ENCODE results near the gene CNTFR. TPM values are rescaled to one million over a fixed set of nuclear protein-coding genes. Genes with fewer than 3 reads are reported as not detected.

CNTFR gene
- total and polyA plus RNA-seq, 10 of the 15 experiments (the other 5 are each of a cell fraction or from before 2014, with no cell fraction given) = not detected

DNA sequence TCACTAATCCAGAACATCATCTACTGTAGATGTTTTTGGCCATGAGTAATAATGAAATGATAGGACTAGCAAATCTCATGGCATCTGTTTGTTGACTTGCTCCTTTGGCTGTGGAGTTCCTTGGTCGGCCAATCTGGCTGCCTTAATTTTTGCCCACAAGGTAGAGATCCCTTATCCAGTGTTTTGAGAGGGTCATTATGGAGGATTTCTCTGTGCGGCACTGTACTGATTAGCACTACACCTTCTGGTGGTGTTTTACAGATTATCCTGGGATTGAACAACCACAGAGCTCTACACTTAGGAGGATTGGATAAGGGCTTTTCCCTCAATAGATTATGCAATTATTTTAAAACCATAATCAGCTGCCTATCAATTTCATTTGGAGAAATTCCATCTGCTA is 63.5 kb downstream of the CNTFR start (continued):
- TF ChIP-seq CHD2 (IDR thresholded peaks at IDR 0.05; ENCODE audit: borderline replicate concordance, low read depth, low read length) (no peak), CBX5 (IDR thresholded peaks at IDR 0.05; ENCODE audit: low read depth) (no peak), KAT2A (conservative IDR thresholded peaks at IDR 0.05; ENCODE audit: control insufficient read depth, low read depth, low read length) (no peak), HCFC1 (IDR thresholded peaks at IDR 0.05; ENCODE audit: low read length) (no peak), CREM (IDR thresholded peaks at IDR 0.05; ENCODE audit: low read depth) (no peak)
- TF ChIP-seq, protein P1, sequence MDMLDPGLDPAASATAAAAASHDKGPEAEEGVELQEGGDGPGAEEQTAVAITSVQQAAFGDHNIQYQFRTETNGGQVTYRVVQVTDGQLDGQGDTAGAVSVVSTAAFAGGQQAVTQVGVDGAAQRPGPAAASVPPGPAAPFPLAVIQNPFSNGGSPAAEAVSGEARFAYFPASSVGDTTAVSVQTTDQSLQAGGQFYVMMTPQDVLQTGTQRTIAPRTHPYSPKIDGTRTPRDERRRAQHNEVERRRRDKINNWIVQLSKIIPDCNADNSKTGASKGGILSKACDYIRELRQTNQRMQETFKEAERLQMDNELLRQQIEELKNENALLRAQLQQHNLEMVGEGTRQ (IDR thresholded peaks at IDR 0.05; ENCODE audit: borderline replicate concordance, low read depth, low read length) = no peak

DNA sequence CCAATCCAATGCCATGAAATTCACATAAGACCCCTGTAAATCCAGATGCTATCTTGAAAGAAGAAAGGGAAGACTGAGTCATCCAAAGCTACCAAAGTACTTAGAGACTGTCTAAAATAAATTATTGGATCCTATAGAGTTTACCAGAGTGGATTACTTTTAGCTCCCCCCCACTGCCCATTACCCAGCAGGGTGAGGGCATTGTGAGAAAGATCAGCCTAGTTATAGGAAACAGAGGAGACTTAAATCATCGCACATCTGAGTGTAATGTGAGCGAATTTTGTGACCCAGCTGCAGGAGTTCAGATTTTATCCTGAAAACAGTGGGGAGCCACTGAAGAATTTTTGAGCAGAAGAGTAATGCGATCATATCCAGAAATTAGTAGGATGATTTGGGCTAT is 65.2 kb downstream of the CNTFR start:
- BruUV-seq (replicated peaks) = no TSS peak
- FAIRE-seq = no peak
- Histone ChIP-seq H4K20me1 (ENCODE audit: control insufficient read depth, insufficient read depth) (peaks cover 4% of the 10 kb centered on the region), H3K9ac (ENCODE audit: control insufficient read depth, insufficient read depth, low read length) (no peak overlapping the region), H3K4me1 (ENCODE audit: control insufficient read depth, insufficient read depth, low read length) (no peaks in the 10 kb centered on the region), H3K4me3 (no peak overlapping the region), H3K4me2 (ENCODE audit: control insufficient read depth, insufficient read depth) (no peak overlapping the region), H3K79me2 (ENCODE audit: control insufficient read depth, insufficient read depth, low read length) (no peaks in the 10 kb centered on the region), H3K36me3 (ENCODE audit: control insufficient read depth in 2 of 2, insufficient read depth in 2 of 2, low read length in 1 of 2) (no peaks in the 10 kb centered on the region), H3K27me3 (replicated peaks in 1 of 2; ENCODE audit: control insufficient read depth in 2 of 2, insufficient read depth in 2 of 2, low read length in 1 of 2) (peaks cover 9 to 11% of the 10 kb centered on the region in 2 experiments; a peak in 3 of 4 replicates), H3K27ac (ENCODE audit: control insufficient read depth, insufficient read depth) (no peak overlapping the region), H2AFZ (ENCODE audit: control insufficient read depth, low read depth, low read length) (no peak overlapping the region), H3K9me3 (replicated peaks; ENCODE audit: control insufficient read depth, insufficient read depth, low read length) (no peaks in the 10 kb centered on the region)
- ChIA-PET SMC1A (ENCODE audit: uncharacterized antibody, unreplicated experiment) (no interaction called here), POLR2A (no interaction called here), RAD21 (ENCODE audit: unreplicated experiment) (no interaction called here), CTCF (interaction anchor here (1.0 to 1.2 kb wide), 5 partner anchors 23 to 121 kb away, joined by 3 to 5 read pairs (median 4); no protein-coding TSS in a partner anchor)
- ATAC-seq = no peak
- in situ Hi-C loops (cut with MboI) (no loop called here), intact Hi-C loops (cut with micrococcal nuclease; ENCODE audit: unreplicated experiment) (no loop called here)
- no peak for DNase-seq (ENCODE audit: low read depth, low spot score)
- 74% methylated on average over 3 of the region's 3 CpGs for WGBS (ENCODE audit: insufficient coverage, insufficient replicate concordance, low lambda C conversion rate, missing lambda C conversion rate)
- TF ChIP-seq NFIC (IDR thresholded peaks at IDR 0.05; ENCODE audit: low read depth, low read length) (no peak), CEBPB (IDR thresholded peaks at IDR 0.05; ENCODE audit: borderline replicate concordance in 1 of 2, low read depth in 2 of 2, low read length in 2 of 2) (no peak), PAX8 (IDR thresholded peaks at IDR 0.05) (no peak), TCF12 (IDR thresholded peaks at IDR 0.05; ENCODE audit: low read depth, low read length) (no peak), SREBF2 (IDR thresholded peaks at IDR 0.05; ENCODE audit: low read length) (no peak), MEF2A (IDR thresholded peaks at IDR 0.05; ENCODE audit: insufficient read depth, low read depth, low read length) (no peak), HDGF (IDR thresholded peaks at IDR 0.05) (no peak), SIN3A (IDR thresholded peaks at IDR 0.05; ENCODE audit: low read depth, low read length) (no peak), NFYB (IDR thresholded peaks at IDR 0.05; ENCODE audit: insufficient read depth, low read depth, low read length) (no peak), SRF (IDR thresholded peaks at IDR 0.05; ENCODE audit: low read depth in 2 of 2, low read length in 2 of 2) (no peak), TAF1 (IDR thresholded peaks at IDR 0.05; ENCODE audit: borderline replicate concordance, low read depth, low read length) (no peak), YY1 (IDR thresholded peaks at IDR 0.05; ENCODE audit: low read depth, low read length) (no peak), TARDBP (IDR thresholded peaks at IDR 0.05; ENCODE audit: borderline replicate concordance) (no peak), SIX5 (IDR thresholded peaks at IDR 0.05; ENCODE audit: low read depth, low read length, severe bottlenecking) (no peak), ETV6 (conservative IDR thresholded peaks at IDR 0.05 in 1 of 2, IDR thresholded peaks at IDR 0.05 in 1 of 2; ENCODE audit: borderline replicate concordance in 1 of 2, low read depth in 1 of 2) (no peak), DPF2 (IDR thresholded peaks at IDR 0.05) (no peak), CBX5 (IDR thresholded peaks at IDR 0.05; ENCODE audit: low read depth) (no peak), CREB1 (IDR thresholded peaks at IDR 0.05; ENCODE audit: low read depth) (no peak)
- TF ChIP-seq, protein P2, sequence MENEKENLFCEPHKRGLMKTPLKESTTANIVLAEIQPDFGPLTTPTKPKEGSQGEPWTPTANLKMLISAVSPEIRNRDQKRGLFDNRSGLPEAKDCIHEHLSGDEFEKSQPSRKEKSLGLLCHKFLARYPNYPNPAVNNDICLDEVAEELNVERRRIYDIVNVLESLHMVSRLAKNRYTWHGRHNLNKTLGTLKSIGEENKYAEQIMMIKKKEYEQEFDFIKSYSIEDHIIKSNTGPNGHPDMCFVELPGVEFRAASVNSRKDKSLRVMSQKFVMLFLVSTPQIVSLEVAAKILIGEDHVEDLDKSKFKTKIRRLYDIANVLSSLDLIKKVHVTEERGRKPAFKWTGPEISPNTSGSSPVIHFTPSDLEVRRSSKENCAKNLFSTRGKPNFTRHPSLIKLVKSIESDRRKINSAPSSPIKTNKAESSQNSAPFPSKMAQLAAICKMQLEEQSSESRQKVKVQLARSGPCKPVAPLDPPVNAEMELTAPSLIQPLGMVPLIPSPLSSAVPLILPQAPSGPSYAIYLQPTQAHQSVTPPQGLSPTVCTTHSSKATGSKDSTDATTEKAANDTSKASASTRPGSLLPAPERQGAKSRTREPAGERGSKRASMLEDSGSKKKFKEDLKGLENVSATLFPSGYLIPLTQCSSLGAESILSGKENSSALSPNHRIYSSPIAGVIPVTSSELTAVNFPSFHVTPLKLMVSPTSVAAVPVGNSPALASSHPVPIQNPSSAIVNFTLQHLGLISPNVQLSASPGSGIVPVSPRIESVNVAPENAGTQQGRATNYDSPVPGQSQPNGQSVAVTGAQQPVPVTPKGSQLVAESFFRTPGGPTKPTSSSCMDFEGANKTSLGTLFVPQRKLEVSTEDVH (IDR thresholded peaks at IDR 0.05; ENCODE audit: low read depth, partially characterized antibody) = no peak
